Astrocyte (in vitro differentiated cells and primary cell): Measurements from ENCODE around the gene C17orf107.

ENCODE experiments used
- EZH2 ChIP-seq: IDR thresholded peaks from 2 replicates; pipeline ENCODE4 v1.6.1; 2012; ENCODE audit warnings: mild to moderate bottlenecking, low read length, inconsistent platforms; ENCODE audit not compliant: insufficient read depth
- TF ChIP-seq, protein P1 (sequence below): IDR thresholded peaks from 2 replicates; pipeline ENCODE4 v1.5.1; 2011; ENCODE audit warnings: low read depth, mild to moderate bottlenecking, inconsistent platforms, low read length, moderate library complexity; ENCODE audit not compliant: insufficient read depth

DNA sequence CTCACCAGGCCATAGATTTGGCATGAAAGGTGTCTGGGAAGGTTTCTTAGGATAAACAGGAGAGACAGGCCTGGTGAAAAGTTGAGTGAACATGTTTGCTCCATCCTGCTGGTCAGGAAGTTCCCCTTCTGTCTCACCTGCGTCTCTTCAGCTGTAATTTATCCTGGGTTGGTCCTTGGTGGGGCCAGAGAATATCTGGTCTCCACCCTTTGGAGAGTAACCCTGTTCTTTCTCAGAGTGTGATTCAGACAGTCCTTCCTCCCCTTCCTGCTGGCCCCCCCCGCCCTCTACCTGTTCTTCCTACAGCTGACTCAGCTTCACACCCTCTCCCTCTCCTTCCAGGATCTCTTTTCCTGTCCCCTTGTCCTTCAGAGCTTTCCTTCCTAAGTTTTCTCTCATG is 49.1 kb upstream of the C17orf107 start:
- no peak for TF ChIP-seq EZH2
- TF ChIP-seq, protein P1, sequence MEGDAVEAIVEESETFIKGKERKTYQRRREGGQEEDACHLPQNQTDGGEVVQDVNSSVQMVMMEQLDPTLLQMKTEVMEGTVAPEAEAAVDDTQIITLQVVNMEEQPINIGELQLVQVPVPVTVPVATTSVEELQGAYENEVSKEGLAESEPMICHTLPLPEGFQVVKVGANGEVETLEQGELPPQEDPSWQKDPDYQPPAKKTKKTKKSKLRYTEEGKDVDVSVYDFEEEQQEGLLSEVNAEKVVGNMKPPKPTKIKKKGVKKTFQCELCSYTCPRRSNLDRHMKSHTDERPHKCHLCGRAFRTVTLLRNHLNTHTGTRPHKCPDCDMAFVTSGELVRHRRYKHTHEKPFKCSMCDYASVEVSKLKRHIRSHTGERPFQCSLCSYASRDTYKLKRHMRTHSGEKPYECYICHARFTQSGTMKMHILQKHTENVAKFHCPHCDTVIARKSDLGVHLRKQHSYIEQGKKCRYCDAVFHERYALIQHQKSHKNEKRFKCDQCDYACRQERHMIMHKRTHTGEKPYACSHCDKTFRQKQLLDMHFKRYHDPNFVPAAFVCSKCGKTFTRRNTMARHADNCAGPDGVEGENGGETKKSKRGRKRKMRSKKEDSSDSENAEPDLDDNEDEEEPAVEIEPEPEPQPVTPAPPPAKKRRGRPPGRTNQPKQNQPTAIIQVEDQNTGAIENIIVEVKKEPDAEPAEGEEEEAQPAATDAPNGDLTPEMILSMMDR, result no peak
